ENCODE measurements around the gene SLC27A6.
"Not testable (repeated sequence)": the region's sequence is repeated elsewhere in the genome, so short reads cannot be mapped to it uniquely, and the experiment has no call there.

SLC27A6 gene

DNA sequence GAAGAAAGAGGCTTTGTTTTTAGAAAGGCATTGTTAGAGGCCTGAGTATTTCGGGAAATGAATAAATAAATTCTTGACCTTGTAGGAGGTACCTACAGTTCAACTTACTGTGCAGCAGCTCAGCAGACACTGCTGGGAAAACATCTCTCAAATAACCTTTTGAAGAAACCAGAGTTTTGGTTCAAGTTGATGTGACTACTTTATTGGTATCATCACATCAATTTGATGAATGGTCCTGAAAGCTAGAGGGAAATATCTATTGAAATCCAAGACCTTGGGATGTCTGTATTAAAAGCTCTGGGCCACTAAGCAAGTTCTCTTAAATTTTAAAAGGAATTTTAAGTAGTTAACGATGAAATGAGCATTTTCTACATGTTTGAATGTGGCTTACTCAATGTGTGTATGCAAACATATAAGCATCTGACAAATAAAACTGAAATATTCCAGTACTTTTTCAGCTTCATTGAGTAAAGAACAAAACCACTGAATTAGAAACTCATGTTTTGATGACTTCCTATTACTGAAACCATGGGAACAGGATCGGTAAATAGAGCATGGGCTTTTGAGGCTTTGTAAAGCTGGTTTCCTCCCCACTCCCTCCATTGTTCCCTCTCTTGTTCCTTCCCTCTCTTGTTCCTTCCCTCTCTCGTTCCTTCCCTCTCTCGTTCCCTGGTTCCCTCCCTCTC is 36.7 kb downstream of the SLC27A6 start:
- DNase-seq = no peak

DNA sequence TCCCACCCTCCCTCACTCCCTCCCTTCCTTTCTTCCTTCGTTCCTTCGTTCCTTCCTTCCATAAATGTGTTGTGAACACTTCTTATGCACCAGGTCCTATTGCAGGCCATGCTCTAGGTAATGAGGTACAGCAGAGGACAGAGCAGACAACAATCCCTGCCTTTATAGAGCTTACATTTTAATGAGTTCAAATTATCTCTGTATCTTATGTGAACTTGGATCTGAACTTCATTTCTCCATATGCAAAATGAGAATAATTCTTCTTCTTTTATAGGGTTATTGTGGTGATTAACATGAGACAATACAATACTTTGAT is 37.2 kb downstream of the SLC27A6 start:
- DNase-seq = no peak

DNA sequence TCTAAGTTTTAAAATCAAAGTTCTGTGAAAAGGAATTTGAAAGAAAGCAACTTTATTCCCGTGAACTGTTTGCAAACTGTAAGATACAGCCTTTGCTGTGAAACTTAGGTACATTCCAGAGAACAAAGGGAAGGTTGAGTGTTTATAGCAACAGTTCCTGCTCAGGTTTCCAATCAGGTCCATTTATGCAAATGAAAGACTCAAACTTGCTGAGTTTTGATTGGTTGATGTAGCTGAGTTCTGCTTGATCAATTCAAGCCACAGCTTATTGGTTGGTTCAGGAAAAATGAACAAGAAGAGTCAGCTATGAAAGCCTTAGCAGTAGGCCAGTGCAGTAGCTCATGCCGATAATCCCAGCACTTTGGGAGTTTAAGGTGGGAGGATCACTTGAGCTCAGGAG is 37.9 kb downstream of the SLC27A6 start:
- no peak for DNase-seq

DNA sequence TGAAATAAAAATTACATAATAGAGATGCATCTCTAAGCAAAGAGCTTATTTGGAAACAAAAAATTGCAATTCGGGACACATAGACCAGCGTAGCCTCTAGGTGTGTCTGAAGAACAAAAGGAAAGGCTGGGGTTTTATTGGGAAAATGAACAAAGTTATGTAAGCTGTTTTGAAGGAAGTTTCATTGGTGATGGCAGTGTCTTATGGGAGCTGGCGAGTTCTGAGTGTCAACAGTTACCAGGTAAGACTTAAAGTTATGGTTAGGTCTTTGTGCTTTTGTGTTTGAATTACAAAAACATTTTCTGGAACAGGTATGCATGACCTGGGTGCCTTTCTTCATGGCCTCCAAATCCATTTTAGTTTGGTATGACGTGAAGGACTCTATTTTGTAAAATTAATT is 48.9 kb downstream of the SLC27A6 start:
- no peak for DNase-seq

DNA sequence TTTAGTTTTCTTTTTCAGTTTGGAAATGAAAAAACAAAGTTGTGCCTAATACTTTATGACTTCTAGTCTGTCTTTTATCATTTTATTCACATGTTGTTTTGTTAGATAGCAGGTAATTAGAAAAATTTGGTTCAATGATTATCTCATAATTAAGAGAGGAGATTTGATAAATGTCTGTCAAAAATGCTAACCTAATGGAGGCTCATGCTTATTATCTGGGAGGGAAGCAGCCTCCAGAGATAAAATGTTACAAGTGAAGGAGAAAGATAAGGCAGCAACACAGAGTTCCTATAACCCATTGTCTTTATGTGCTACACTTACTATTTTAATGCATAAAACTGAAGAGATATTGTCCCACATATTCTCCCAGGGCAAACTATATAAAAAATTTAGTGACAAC is 53.5 kb downstream of the SLC27A6 start:
- DNase-seq = no peak

DNA sequence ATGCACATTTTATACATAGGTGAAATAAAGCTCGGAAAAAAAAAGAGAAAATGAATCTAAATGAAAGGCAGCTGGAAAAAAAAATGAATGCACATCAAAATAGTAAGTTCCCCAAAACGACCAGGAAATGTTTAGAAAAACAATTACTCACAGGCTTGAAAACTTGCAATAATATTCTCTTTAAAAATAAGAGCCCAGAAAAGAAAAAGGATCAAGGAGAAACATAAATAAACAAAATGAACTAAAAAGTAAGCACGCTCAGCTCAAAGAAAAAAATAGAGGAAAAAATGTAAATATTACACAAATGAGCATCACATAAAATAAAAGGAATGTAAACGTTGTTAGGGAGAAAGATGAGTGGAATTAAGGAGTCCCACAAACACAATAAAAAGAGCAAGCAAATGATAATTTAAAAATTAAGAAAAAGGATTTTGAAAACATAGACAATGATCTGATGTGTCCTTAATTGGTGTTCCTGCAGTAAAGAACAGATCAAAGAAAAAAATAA is 54.2 kb downstream of the SLC27A6 start:
- DNase-seq = no peak

DNA sequence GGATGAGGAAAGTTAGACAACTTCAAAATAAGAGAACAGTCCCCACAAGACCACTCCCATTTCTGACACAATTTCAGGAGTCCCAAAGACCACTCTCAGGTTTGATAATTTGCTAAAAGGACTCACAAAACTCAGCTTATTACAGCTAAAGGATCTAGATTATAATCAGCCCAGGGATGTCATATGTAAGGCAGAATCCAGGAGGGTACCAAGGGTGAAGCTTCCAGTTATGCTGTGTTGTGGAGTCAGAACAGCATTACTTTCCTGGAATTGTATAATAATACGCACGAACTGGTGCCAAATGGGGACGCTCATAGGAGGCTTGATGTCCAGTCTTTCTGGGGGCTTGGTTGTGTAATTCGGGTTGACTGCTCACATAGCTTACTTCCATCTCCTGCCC is 55.4 kb downstream of the SLC27A6 start:
- DNase-seq = no peak

DNA sequence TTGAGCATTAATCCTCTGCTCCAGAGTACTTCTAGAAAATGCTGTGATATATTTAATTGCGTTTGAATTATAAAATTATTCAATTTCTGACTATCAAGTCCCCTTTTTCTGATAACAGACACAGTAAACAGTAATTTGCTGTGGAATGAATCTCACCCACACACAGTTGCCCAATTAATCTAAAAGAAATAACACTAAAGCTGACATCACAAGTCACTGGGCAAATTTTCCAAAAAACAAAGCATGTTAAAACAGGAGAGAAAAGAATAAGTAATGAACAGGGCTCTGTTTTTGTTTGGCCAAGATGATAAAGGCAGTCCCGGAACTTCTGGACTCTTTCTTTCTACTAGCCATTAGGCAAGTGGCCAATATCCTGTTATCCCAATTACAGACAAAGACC is 56.5 kb downstream of the SLC27A6 start:
- no peak for DNase-seq

DNA sequence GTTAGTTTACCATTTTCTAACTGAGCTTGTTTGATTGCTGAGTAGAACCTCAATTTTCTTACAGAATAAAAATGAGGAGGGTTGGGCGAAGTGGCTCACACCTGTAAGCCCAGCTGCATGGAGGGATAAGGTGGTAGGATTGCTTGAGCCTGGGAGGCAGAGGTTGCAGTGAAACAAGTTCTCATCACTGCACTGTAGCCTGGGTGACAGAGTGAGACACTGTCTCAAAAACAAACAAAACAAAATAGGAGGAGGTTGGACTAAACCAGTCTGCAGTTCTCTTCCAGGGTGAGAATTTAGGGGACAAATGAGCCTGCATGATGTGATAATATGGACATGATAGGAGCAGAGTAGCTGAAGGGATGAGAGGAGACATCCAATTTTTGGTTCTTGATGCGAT is 57.3 kb downstream of the SLC27A6 start:
- no peak for DNase-seq

DNA sequence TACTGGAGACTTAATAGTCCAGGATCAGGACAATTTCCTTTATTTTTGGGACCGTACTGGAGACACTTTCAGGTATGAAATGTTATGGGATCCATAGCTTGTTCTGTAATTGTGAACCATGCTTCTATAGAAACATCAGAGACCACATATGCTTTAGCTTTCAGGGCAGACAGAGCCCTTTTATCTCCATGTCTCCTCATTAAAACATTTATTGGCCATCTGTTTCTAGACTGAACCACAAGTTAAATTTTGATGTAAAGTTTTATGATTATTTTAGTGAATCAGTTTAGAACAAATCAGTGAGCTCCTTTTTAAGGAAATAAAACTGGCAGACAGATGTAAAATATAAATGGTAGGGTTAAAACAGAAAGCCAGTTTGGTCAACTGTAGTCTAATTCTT is 62.0 kb downstream of the SLC27A6 start:
- DNase-seq = no peak

DNA sequence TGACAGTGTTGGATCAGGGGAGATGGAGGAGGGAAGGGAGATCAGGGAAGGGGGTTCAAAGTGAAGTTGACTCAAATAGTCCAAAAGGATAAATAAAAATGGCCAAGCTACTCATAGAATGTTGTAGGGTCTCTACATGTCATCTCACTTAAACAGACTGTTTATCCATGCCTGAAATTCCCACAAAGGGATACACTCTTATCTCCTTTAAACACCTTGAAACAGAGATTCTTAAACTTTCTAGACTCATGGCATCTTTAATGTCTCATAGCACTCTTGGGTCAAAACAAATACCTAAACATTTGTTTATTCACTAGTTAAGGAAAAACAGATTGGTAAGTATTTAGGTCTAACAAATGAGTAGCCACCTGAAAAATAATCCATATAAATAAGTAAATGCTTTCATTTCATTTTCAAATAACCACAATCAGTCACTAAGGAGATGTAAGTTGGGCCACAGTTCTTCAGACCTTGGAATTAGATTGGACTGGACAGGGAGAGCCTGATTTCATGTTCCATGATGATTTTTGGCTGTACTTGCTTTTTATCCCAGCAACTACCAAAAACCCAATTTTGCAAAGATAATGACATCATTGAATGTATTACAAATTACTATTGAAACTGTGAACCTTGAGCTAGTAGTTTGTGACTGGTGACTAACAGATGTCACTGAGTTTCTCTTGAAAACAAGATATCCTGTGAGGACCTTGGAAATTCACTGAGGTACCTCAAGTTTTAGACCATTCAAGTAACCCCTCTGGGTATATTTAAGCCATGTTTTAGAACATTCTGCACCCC is 66.8 kb downstream of the SLC27A6 start:
- DNase-seq = no peak

DNA sequence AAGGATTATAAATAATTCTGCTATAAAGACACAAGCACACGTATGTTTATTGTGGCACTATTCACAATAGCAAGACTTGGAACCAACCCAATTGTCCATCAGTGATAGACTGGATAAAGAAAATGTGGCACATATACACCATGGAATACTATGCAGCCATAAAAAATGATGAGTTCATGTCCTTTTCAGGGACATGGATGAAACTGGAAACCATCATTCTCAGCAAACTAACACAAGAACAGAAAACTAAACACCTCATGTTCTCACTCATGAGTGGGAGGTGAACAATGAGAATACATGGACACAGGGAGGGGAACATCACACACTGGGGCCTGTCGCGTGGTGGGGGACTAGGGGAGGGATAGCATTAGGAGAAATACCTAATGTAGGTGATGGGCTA is 71.0 kb downstream of the SLC27A6 start:
- DNase-seq = not testable (repeated sequence)

DNA sequence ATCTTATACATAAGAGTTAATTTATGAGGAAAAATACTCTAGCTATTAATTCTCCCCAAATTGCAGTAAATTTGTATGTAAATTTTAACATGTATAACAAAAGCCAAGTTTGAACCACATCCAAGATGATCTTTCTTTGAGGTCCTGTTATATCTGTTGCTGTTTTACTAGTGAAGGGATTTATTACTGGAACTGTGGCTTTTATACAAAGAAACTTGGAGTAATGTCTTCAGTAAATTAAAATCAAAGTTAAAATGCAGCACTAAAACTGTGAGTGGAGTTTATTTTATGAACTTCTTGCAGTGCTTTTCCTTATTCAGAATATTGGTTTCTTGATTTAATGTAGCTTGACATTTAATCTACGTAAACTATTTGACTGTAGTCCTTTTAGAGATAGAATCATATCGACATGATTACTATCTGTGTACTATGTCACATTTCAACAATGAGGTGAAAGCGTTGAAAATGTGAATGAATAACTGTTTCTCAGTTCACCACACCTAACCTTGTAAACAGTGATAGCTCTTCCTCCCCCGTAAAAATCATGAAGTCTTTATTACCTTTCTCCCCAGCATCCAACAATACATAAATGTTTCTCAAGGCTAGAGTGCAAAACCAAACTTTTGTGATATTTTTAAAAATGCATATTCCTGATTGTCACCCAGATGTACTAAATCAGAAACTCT is 76.1 kb downstream of the SLC27A6 start:
- DNase-seq = no peak

DNA sequence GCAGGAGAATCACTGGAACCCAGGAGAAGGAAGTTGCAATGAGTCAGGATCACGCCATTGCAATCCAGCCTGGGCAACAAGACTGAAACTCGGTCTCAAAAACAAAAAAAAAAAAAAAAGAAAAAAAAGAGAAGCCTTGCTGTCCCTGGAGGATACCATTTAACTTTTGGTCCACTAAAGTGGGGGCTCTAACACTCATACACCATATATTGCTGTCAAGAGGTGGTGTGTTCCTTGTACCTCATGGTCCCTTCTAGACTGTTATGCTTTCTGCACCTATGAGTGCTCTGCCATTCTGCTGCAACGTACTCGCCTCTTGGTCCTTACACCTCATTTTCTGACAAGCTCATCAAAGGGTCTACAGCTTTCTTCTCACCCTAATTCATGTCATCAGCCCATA is 77.0 kb downstream of the SLC27A6 start:
- DNase-seq = no peak

DNA sequence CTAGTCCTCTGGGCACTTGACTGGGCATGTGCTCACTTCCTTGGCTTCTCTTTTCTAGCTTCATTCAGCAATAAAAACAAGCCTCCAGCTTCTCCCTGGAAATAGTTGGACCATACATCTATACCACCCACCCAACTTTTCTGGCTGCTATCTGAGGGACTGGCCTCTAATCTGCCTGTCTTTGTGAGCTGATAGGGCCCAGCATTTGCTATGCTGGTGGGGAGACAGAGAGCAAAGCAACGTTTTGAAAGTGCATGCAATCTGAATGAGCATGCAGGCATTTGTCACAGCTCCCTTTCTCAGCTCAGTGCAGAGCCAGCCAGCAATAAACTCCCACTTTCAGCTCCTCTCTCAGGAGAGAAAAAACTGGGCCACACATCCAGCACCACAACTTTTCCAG is 78.6 kb downstream of the SLC27A6 start:
- DNase-seq = no peak

DNA sequence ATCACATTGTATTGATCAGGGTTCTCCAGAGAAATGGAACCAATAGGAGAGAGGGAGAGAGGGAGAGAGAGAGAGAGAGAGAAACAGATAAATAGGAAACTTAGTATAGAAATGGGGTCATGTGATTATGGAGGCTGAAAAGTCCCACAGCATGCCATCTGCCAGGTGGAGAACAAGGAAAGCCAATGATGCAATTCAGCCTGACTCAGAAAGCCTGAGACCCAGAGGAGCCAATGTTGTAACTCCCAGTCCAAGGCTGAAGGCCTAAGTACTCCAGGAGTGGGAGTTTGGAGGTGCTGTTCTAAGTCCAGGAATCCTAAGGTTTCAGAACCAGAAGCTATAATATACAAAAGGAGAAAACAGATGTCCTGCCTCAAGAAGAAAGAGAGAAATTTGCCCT is 80.9 kb downstream of the SLC27A6 start:
- no peak for DNase-seq

DNA sequence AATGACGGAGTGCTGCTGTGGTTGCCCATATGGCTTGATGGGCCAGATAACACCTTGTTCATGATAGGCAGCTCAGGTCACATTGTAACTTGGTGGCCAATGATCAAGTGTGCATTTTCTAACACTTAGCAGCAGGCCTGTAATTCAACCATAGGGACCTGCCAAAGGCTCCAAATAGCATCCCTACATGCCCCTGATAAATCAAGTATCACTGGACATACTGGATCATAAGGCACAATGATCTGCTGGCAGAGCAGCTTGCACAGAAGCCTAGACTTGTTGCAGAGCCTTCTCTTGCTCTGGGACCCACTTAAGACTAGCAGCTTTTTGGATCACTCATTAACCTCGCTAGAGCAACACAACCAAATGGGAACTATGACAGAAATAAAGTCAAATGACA is 83.2 kb downstream of the SLC27A6 start:
- no peak for DNase-seq

DNA sequence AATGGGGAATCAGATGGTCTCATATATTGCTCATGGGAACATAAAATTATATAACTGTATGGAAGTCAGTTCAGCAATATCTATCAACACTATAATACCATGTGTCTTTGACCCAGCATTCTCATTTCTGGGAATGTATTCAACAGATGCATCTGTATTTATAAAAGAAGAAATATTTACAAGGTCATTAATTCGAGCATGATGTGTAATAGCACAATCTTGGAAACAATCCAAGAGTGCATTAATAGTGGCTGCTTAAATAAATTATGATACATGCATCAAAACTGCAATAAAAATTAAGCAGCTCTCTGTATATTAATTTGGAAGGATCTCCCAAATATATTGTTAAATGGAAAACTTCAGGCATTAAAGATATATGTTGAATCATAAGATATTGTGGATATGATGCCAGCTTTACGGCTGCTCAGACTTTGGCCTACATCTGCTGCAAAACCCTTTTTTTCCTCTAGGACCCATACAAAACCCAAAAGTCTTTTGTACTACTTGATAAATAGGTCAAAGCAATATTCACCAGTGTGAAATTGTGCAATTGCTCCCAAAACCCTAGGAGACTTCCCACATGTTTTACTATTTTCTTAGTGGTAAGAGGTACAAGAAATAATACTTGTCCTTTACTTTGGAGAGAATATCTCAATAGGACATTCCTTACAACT is 84.0 kb downstream of the SLC27A6 start:
- DNase-seq = no peak

DNA sequence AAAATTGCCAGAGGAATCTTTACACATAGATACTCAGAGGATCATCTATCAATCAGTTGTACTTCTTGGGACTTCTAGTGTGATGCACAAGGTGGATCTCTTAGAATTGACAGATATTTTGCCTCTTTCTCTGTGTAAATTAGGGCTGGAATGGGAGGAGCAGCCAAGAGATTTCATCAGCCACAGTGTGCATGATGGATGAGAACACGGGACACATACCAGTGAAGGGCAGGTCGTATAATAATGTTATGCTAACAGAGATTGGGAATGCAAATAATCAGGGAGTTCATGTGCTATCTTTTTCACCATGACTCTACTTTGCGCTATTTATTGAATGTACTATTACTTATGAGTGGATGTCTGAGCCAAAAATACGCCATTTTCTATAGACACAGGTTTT is 86.0 kb downstream of the SLC27A6 start:
- no peak for DNase-seq

DNA sequence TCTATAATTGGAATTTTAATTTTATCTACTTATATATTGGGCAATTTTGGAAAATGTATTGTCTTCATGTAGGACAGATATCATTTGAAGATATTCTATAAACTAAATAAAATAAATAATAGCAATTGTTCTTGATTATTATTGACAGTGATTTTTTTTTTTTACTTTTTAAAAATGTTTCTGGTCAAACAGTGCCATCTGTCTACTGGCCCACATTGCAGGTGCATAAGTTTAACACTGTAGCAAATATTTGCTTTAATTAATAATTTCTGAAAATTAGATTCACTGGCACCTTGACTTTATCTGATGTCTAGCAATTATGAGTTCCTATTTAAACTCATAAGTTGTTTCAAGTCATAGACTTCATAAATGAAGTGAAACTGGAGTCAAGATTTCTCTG is 88.2 kb downstream of the SLC27A6 start:
- DNase-seq = no peak

DNA sequence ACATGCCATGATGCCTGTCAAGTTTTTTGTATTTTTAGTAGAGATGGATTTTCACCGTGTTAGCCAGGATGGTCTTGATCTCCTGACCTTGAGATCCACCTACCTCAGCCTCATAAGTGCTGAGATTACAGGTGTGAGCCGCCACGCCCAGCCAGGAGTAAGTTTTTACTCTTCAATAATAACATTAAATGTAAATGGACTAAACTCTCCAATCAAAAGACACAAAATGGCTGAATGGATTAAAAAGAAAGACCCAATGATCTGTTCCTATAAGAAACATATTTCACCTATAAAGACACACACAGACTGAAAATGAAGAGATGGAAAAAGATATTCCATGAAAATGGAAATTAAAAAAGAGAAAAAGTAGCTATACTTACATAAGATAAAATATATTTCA is 92.0 kb downstream of the SLC27A6 start:
- DNase-seq = no peak

DNA sequence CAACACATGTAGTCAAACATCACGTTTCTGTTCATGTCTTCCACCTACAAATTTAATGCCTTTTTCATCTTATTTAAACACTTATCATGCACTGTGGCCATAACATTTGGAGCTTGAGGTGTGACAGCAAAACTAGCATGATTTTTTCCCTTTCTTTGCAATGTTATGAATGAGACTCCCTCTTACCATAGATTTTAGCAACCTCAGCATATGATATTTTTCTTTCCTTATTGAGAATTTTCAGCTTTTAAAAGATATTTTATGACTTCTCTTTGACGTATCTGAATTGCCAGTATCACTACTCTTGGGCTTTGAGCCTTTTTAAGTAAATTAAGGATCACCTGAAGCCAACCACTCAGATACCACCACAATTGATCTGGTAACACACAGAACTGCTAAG is 96.6 kb downstream of the SLC27A6 start:
- no peak for DNase-seq

DNA sequence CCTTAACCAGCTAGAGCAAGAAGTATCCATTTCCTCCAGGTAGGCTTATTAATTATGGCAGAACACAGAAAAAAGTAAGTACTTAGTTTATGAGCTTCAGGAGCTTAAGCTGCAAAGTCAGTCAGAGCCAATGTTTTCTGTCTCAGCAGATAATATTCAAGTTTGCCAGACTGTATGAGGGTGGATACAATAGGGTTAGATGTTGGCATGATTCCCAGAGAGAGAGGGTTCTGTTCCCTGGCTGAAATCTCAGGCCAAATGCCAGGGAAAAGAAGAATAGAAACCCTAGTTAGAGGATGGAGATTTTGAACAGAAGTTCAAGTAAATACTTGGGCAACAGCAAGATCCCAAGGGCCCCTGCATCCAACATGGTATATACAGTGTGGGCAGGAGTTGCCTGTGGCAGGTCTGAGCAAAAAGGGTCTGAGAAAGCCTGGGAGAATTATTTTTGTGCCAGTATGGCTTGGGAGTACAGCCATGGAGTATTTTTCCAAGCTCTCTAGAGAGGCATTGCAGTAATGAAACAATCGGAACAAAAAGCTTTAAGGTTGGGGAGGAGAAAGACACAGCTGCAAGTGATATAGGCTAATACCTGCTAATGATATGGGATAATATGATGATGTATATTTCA is 98.3 kb downstream of the SLC27A6 start:
- peak; percentile 73 for DNase-seq

Data from NCI-H1105 treated with DMSO at 0.1 percent for 48 hours (cell line).